ENCODE data around the gene ZNF175. TPM values are rescaled to one million over a fixed set of nuclear protein-coding genes. Genes with fewer than 3 reads are reported as not detected.
A peak's percentile ranks its signal among the peaks of the same experiment; 100 is the strongest.

The ZNF175 gene
- total and polyA plus RNA-seq, 11 donors, result 2.5 to 13.7 (median 6.4) TPM

- TF ChIP-seq, protein P1, sequence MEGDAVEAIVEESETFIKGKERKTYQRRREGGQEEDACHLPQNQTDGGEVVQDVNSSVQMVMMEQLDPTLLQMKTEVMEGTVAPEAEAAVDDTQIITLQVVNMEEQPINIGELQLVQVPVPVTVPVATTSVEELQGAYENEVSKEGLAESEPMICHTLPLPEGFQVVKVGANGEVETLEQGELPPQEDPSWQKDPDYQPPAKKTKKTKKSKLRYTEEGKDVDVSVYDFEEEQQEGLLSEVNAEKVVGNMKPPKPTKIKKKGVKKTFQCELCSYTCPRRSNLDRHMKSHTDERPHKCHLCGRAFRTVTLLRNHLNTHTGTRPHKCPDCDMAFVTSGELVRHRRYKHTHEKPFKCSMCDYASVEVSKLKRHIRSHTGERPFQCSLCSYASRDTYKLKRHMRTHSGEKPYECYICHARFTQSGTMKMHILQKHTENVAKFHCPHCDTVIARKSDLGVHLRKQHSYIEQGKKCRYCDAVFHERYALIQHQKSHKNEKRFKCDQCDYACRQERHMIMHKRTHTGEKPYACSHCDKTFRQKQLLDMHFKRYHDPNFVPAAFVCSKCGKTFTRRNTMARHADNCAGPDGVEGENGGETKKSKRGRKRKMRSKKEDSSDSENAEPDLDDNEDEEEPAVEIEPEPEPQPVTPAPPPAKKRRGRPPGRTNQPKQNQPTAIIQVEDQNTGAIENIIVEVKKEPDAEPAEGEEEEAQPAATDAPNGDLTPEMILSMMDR (IDR thresholded peaks at IDR 0.05), result no peak
- H3K27ac ChIP-seq, result peak overlapping the region in 5 of 12 donors; percentile 24 to 54 (median 39)
- peaks cover 0 to 11% (median 0%) of the 10 kb centered on the region in 9 donors for H3K27me3 ChIP-seq
- intact Hi-C loops (cut with DNase I), result loop anchor here in 3 of 10 donors (2.0 to 10.0 kb wide), 5 partner anchors 19 to 489 kb away; partner anchors contain the start of gene CTU1 (in 2 of the 3)
- H3K4me1 ChIP-seq, result peaks cover 0 to 19% (median 12%) of the 10 kb centered on the region in 12 donors
- peaks cover 0 to 6% (median under 1%) of the 10 kb centered on the region in 12 donors for H3K9me3 ChIP-seq
- peaks cover 0 to under 1% (median 0%) of the 10 kb centered on the region in 9 donors for H3K36me3 ChIP-seq
- 32 to 35% (median 33%) methylated on average over 9 to 10 of the region's 10 CpGs for WGBS, 4 donors
- DNase-seq (no peak), ATAC-seq (no peak)
- peak overlapping the region; percentile 51 to 82 (median 70) for H3K4me3 ChIP-seq
Measured at GRCh38 chr19:51593138-51593890, 22.2 kb downstream of the ZNF175 start.

- Histone ChIP-seq H3K9me3 (no peaks in the 10 kb centered on the region), H3K36me3 (no peaks in the 10 kb centered on the region), H3K27ac (peak overlapping the region in 10 of 12 donors; percentile 22 to 70 (median 44)), H3K4me3 (peak overlapping the region; percentile 51 to 82 (median 70)), H3K4me1 (peaks cover 0 to 19% (median 12%) of the 10 kb centered on the region in 12 donors), H3K27me3 (peaks cover 0 to 20% (median under 1%) of the 10 kb centered on the region in 9 donors)
- ATAC-seq (peak; percentile 100), DNase-seq (peak; percentile 98 to 99 (median 99))
- intact Hi-C loops (cut with DNase I), result loop anchor here in 7 of 10 donors (1.0 to 10.0 kb wide), 7 partner anchors 19 to 489 kb away; partner anchors contain the start of genes ZNF175 (in 4 of the 7) and CTU1 (in 2 of the 7)
- WGBS, 4 donors, result 0% methylated on average over 34 to 61 of the region's 61 CpGs
- TF ChIP-seq, protein P1 (IDR thresholded peaks at IDR 0.05), result no peak
- peak in 1 of 2 donors; percentile 52 for TF ChIP-seq POLR2A (IDR thresholded peaks at IDR 0.05)
Measured at GRCh38 chr19:51593969-51594773, 23.1 kb downstream of the ZNF175 start.

GRCh38 chr19:51594774-51595109, 23.7 kb downstream of the ZNF175 start:
- WGBS, 4 donors, result 13 to 24% (median 20%) methylated on average over 5 to 6 of the region's 6 CpGs
- ATAC-seq, result peak in 2 of 4 donors; percentile 4 to 20
- H3K4me1 ChIP-seq, result peaks cover 0 to 19% (median 12%) of the 10 kb centered on the region in 12 donors
- H3K27me3 ChIP-seq, result peaks cover 0 to 26% (median 5%) of the 10 kb centered on the region in 9 donors
- peak overlapping the region in 7 of 12 donors; percentile 20 to 70 (median 38) for H3K27ac ChIP-seq
- intact Hi-C loops (cut with DNase I), result loop anchor here in 6 of 10 donors (1.0 to 10.0 kb wide), 5 partner anchors 23 to 490 kb away; partner anchors contain the start of genes ZNF175 (in 4 of the 6) and CTU1 (in 2 of the 6)
- H3K36me3 ChIP-seq, result no peaks in the 10 kb centered on the region
- H3K4me3 ChIP-seq, result peak overlapping the region; percentile 51 to 82 (median 70)
- TF ChIP-seq POLR2A (IDR thresholded peaks at IDR 0.05), result no peak
- TF ChIP-seq, protein P1 (IDR thresholded peaks at IDR 0.05), result no peak
- no peaks in the 10 kb centered on the region for H3K9me3 ChIP-seq
- DNase-seq, result no peak

Data from heart left ventricle (tissue), 16 donors.